CD14-positive monocyte (primary cell): ENCODE measurements around the gene FOXRED2. TPM values are rescaled to one million over a fixed set of nuclear protein-coding genes. Genes with fewer than 3 reads are reported as not detected.

Source experiments
- DNase-seq, 3 donors: peaks; one replicate each; pipeline ENCODE4 v3.0.0-alpha.2; 2011 to 2022
- H2AFZ ChIP-seq: 2 replicates; pipeline ENCODE4 v1.6.0; 2012; ENCODE audit warnings: mild to moderate bottlenecking, low read depth, low read length, inconsistent platforms; ENCODE audit not compliant: insufficient read depth, poor library complexity, severe bottlenecking
- H3K27ac ChIP-seq, 2 donors: 1 replicate in 1 of 2; 2 replicates in 1 of 2; pipeline ENCODE4 v1.5.1; 2012 to 2013; ENCODE audit warnings: low read length in 2 of 2, control low read depth in 1 of 2, inconsistent platforms in 1 of 2, low read depth in 1 of 2, mild to moderate bottlenecking in 1 of 2
- H3K27me3 ChIP-seq, 2 donors: one replicate each; pipeline versions ENCODE4 v1.6.0 to v1.6.1; 2011 to 2013; ENCODE audit warnings: low read length in 2 of 2; ENCODE audit not compliant: control insufficient read depth in 2 of 2, insufficient read depth in 2 of 2
- H3K36me3 ChIP-seq, 2 donors: replicated peaks in 1 of 2; 1 replicate in 1 of 2; 2 replicates in 1 of 2; pipeline versions ENCODE4 v1.5.1 to v1.6.1; 2012 to 2013; ENCODE audit warnings: low read length in 2 of 2, control low read depth in 1 of 2, inconsistent platforms in 1 of 2, mild to moderate bottlenecking in 1 of 2; ENCODE audit not compliant: insufficient read depth in 2 of 2, control insufficient read depth in 1 of 2
- H3K4me1 ChIP-seq, 2 donors: 1 replicate in 1 of 2; 2 replicates in 1 of 2; pipeline versions ENCODE4 v1.5.1 to v1.6.1; 2012 to 2013; ENCODE audit warnings: low read length in 2 of 2, control low read depth in 1 of 2, inconsistent platforms in 1 of 2, mild to moderate bottlenecking in 1 of 2, moderate library complexity in 1 of 2; ENCODE audit not compliant: insufficient read depth in 2 of 2, control insufficient read depth in 1 of 2
- H3K4me2 ChIP-seq: replicated peaks from 2 replicates; pipeline ENCODE3; 2012; ENCODE audit warnings: low read length, moderate library complexity, mild to moderate bottlenecking; ENCODE audit not compliant: poor library complexity, severe bottlenecking; ENCODE audit errors: extremely low read depth
- H3K4me3 ChIP-seq, 3 experiments: fragments of 200-600 bp in 1 of 3; sonication (generic) in 1 of 3; replicated peaks in 1 of 3; 1 replicate in 2 of 3; 2 replicates in 1 of 3; pipeline ENCODE4 v1.5.1; 2011 to 2013; ENCODE audit warnings: low read length in 3 of 3, mild to moderate bottlenecking in 3 of 3, control low read depth in 2 of 3, low read depth in 2 of 3, inconsistent platforms in 1 of 3, moderate library complexity in 1 of 3
- H3K79me2 ChIP-seq: 2 replicates; pipeline ENCODE4 v1.6.0; 2012; ENCODE audit warnings: mild to moderate bottlenecking, control low read depth, inconsistent platforms, low read length, moderate library complexity; ENCODE audit not compliant: insufficient read depth
- H3K9ac ChIP-seq: 2 replicates; pipeline ENCODE4 v1.6.0; 2017; ENCODE audit warnings: low read length, mild to moderate bottlenecking; ENCODE audit not compliant: insufficient read depth, poor library complexity, severe bottlenecking
- H3K9me3 ChIP-seq, 2 donors: replicated peaks in 1 of 2; 1 replicate in 1 of 2; 2 replicates in 1 of 2; pipeline versions ENCODE4 v1.5.1 to v1.6.1; 2012 to 2013; ENCODE audit warnings: low read length in 2 of 2, control low read depth in 1 of 2; ENCODE audit not compliant: control insufficient read depth in 1 of 2, insufficient read depth in 1 of 2
- H4K20me1 ChIP-seq: 2 replicates; pipeline ENCODE4 v1.6.0; 2012; ENCODE audit warnings: mild to moderate bottlenecking, low read length, control low read depth, moderate library complexity; ENCODE audit not compliant: insufficient read depth
- H3K27ac Mint-ChIP-seq, 7 donors: one replicate each; pipeline ENCODE4 v1.8.0; 2020; ENCODE audit warnings: mild to moderate bottlenecking in 7 of 7, mixed read lengths in 7 of 7, moderate library complexity in 6 of 7, inconsistent platforms in 2 of 7
- H3K27me3 Mint-ChIP-seq, 3 donors: one replicate each; pipeline ENCODE4 v1.8.0; 2021 to 2022; ENCODE audit warnings: low read depth in 3 of 3, mild to moderate bottlenecking in 3 of 3, mixed read lengths in 3 of 3, moderate library complexity in 3 of 3, inconsistent platforms in 1 of 3
- H3K36me3 Mint-ChIP-seq, 2 donors: one replicate each; pipeline ENCODE4 v1.8.0; 2020; ENCODE audit warnings: mixed read lengths in 2 of 2, inconsistent platforms in 1 of 2, mild to moderate bottlenecking in 1 of 2
- H3K4me1 Mint-ChIP-seq: one replicate; pipeline ENCODE4 v1.8.0; 2020; ENCODE audit warnings: mild to moderate bottlenecking, mixed read lengths
- H3K4me3 Mint-ChIP-seq, 2 donors: one replicate each; pipeline ENCODE4 v1.8.0; 2020; ENCODE audit warnings: mild to moderate bottlenecking in 2 of 2, mixed read lengths in 2 of 2, moderate library complexity in 1 of 2
- H3K9me3 Mint-ChIP-seq, 7 donors: one replicate each; pipeline ENCODE4 v1.8.0; 2020 to 2022; ENCODE audit warnings: mixed read lengths in 7 of 7, mild to moderate bottlenecking in 6 of 7, moderate library complexity in 6 of 7, inconsistent platforms in 2 of 7
- WGBS: methylation state at CpG from one replicate; pipeline ENCODE4 v1.1.5; 2013; ENCODE audit warnings: missing lambda C conversion rate; ENCODE audit not compliant: insufficient coverage; 5-methylcytosine and 5-hydroxymethylcytosine counted together
- intact Hi-C, 2 donors: fragments of 100-400 bp; cut with micrococcal nuclease; formaldehyde crosslinking; loops; one replicate each; pipeline versions ENCODE4 v1.15.0 to v1.15.1; 2023
- polyA plus RNA-seq, 3 donors: library from polyadenylated mRNA; depleted of rRNA in 1 of 3; unstranded in 2 of 3; stranded (reverse) in 1 of 3; fragments of 300-500 nt in 2 of 3; fragments of >200 nt in 1 of 3; fragmentation: Illumina TruSeq in 2 of 3; gene quantifications; 1 replicate in 2 of 3; 2 replicates in 1 of 3; pipeline ENCODE4 v1.2.3, GENCODE V29; 2012 to 2021
- TF ChIP-seq, protein P1 (sequence below): fragments of 200-600 bp; IDR thresholded peaks from one replicate; pipeline ENCODE4 v1.8.0; 2022; ENCODE audit warnings: antibody characterized with exemption, mild to moderate bottlenecking

FOXRED2 gene
- polyA plus RNA-seq, 3 donors, result 1.5 to 2.0 (median 1.9) TPM

GRCh38 chr22:36514766-36515165, 7.9 kb upstream of the FOXRED2 start:
- Histone ChIP-seq H3K9ac (no peak overlapping the region), H2AFZ (no peak overlapping the region), H4K20me1 (peaks cover 42% of the 10 kb centered on the region), H3K36me3 (peaks cover 89 to 96% of the 10 kb centered on the region in 2 donors), H3K4me1 (peaks cover 9% of the 10 kb centered on the region in 2 donors), H3K27me3 (no peaks in the 10 kb centered on the region), H3K79me2 (peaks cover 19% of the 10 kb centered on the region), H3K4me2 (no peak overlapping the region), H3K4me3 (no peak overlapping the region), H3K27ac (no peak overlapping the region), H3K9me3 (no peaks in the 10 kb centered on the region)
- TF ChIP-seq, protein P1, sequence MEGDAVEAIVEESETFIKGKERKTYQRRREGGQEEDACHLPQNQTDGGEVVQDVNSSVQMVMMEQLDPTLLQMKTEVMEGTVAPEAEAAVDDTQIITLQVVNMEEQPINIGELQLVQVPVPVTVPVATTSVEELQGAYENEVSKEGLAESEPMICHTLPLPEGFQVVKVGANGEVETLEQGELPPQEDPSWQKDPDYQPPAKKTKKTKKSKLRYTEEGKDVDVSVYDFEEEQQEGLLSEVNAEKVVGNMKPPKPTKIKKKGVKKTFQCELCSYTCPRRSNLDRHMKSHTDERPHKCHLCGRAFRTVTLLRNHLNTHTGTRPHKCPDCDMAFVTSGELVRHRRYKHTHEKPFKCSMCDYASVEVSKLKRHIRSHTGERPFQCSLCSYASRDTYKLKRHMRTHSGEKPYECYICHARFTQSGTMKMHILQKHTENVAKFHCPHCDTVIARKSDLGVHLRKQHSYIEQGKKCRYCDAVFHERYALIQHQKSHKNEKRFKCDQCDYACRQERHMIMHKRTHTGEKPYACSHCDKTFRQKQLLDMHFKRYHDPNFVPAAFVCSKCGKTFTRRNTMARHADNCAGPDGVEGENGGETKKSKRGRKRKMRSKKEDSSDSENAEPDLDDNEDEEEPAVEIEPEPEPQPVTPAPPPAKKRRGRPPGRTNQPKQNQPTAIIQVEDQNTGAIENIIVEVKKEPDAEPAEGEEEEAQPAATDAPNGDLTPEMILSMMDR, result no peak
- Mint-ChIP-seq H3K4me1 (peaks cover 16% of the 10 kb centered on the region), H3K36me3 (peaks cover 86 to 97% of the 10 kb centered on the region in 2 donors), H3K9me3 (no peaks in the 10 kb centered on the region), H3K27me3 (no peaks in the 10 kb centered on the region), H3K4me3 (no peak overlapping the region), H3K27ac (no peak overlapping the region)
- WGBS, result 100% methylated on average over 1 of the region's 1 CpG
- intact Hi-C loops, result no loop called here
- no peak for DNase-seq

DNA sequence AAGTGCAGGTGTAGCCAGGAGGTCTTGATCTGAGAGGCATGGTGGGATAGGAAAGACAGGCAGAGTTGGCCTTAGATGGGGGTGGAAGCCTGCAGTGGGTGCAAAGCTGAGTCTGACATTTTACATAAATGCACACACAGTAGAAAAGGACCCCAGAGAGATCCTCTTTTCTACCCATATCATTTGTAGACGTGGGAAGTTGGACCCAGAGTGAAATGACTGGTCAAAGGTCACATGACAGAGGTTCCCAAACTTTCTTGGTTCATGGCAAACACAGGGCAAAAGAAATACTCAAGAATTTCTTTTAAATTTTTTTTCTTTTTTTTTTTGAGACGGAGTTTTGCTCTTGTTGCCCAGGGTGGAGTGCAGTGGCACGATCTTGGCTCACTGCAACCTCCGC, 6.2 kb upstream of the FOXRED2 start:
- H3K27ac ChIP-seq, result no peak overlapping the region
- H3K9ac ChIP-seq, result no peak overlapping the region
- H3K79me2 ChIP-seq, result peaks cover 8% of the 10 kb centered on the region
- TF ChIP-seq, protein P1, result no peak
- peaks cover 42% of the 10 kb centered on the region for H4K20me1 ChIP-seq
- intact Hi-C loops, result no loop called here
- peaks cover 14% of the 10 kb centered on the region for H3K4me1 Mint-ChIP-seq
- no peak overlapping the region for H3K4me3 ChIP-seq
- H3K36me3 Mint-ChIP-seq, result peaks cover 70 to 80% of the 10 kb centered on the region in 2 donors
- no peak overlapping the region for H2AFZ ChIP-seq
- WGBS, result 83% methylated on average over 1 of the region's 4 CpGs
- peaks cover 12% of the 10 kb centered on the region in 2 donors for H3K4me1 ChIP-seq
- no peak overlapping the region for H3K4me3 Mint-ChIP-seq
- no peaks in the 10 kb centered on the region for H3K27me3 ChIP-seq
- H3K4me2 ChIP-seq, result no peak overlapping the region
- no peaks in the 10 kb centered on the region for H3K9me3 ChIP-seq
- no peaks in the 10 kb centered on the region for H3K9me3 Mint-ChIP-seq
- DNase-seq, result no peak
- H3K36me3 ChIP-seq, result peaks cover 73 to 79% of the 10 kb centered on the region in 2 donors
- no peaks in the 10 kb centered on the region for H3K27me3 Mint-ChIP-seq
- peak overlapping the region in 1 of 7 donors; percentile 2 for H3K27ac Mint-ChIP-seq
